ENCODE results near the gene ZNF688. TPM values are rescaled to one million over a fixed set of nuclear protein-coding genes. Genes with fewer than 3 reads are reported as not detected.
"Not testable (repeated sequence)": the region's sequence is repeated elsewhere in the genome, so short reads cannot be mapped to it uniquely, and the experiment has no call there.

Gene ZNF688
- total and polyA plus RNA-seq, 2 of the 13 experiments (the other 11 are each of a cell fraction or from before 2014, with no cell fraction given) = 2.4 to 5.4 TPM

GRCh38 chr16:30540916-30541464, 30.5 kb downstream of the ZNF688 start (continued):
- TF ChIP-seq PHF21A (CRISPR knock-in tag; IDR thresholded peaks at IDR 0.05) = peak; percentile 96
- peak; percentile 91 for TF ChIP-seq ZNF292 (CRISPR knock-in tag; IDR thresholded peaks at IDR 0.05; ENCODE audit: borderline replicate concordance, low read depth)
- TF ChIP-seq ONECUT2 (CRISPR knock-in tag; IDR thresholded peaks at IDR 0.05) = peak; percentile 65
- peak; percentile 44; the same call in 1 of the 2 replicates for TF ChIP-seq ZNF761 (CRISPR knock-in tag; conservative IDR thresholded peaks at IDR 0.05)
- TF ChIP-seq, protein P1, sequence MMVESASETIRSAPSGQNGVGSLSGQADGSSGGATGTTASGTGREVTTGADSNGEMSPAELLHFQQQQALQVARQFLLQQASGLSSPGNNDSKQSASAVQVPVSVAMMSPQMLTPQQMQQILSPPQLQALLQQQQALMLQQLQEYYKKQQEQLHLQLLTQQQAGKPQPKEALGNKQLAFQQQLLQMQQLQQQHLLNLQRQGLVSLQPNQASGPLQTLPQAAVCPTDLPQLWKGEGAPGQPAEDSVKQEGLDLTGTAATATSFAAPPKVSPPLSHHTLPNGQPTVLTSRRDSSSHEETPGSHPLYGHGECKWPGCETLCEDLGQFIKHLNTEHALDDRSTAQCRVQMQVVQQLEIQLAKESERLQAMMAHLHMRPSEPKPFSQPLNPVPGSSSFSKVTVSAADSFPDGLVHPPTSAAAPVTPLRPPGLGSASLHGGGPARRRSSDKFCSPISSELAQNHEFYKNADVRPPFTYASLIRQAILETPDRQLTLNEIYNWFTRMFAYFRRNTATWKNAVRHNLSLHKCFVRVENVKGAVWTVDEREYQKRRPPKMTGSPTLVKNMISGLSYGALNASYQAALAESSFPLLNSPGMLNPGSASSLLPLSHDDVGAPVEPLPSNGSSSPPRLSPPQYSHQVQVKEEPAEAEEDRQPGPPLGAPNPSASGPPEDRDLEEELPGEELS (CRISPR knock-in tag; IDR thresholded peaks at IDR 0.05) = peak; percentile 83
- TF ChIP-seq ZHX2 (IDR thresholded peaks at IDR 0.05; ENCODE audit: low read depth) = peak; percentile 46; the same call in 1 of the 2 replicates
- not testable (repeated sequence) for TF ChIP-seq ZHX2 (CRISPR knock-in tag; IDR thresholded peaks at IDR 0.05; ENCODE audit: borderline replicate concordance); FOXP1 (IDR thresholded peaks at IDR 0.05)
- TF ChIP-seq ZSCAN31 (CRISPR knock-in tag; IDR thresholded peaks at IDR 0.05; ENCODE audit: low read depth) = peak; percentile 47; the same call in 1 of the 2 replicates
- peak; percentile 20; the same call in 1 of the 2 replicates for TF ChIP-seq STAG1 (CRISPR knock-in tag; IDR thresholded peaks at IDR 0.05)
- TF ChIP-seq FOXP1 (CRISPR knock-in tag; IDR thresholded peaks at IDR 0.05) = peak; percentile 66; the same call in 1 of the 2 replicates
- TF ChIP-seq FOXO1 (CRISPR knock-in tag; IDR thresholded peaks at IDR 0.05) = peak; percentile 31; the same call in 1 of the 2 replicates
- TF ChIP-seq PAXIP1 (CRISPR knock-in tag; conservative IDR thresholded peaks at IDR 0.05) = peak; percentile 96
- peak; percentile 80 for TF ChIP-seq CAMTA2 (CRISPR knock-in tag; IDR thresholded peaks at IDR 0.05; ENCODE audit: borderline replicate concordance)
- TF ChIP-seq ZFX (CRISPR knock-in tag; IDR thresholded peaks at IDR 0.05; ENCODE audit: low read depth) = peak; percentile 58; the same call in 1 of the 2 replicates
- TF ChIP-seq TOE1 (CRISPR knock-in tag; IDR thresholded peaks at IDR 0.05) = peak; percentile 87; the same call in 1 of the 2 replicates
- 0 out of 2 replicates have a peak, but pooled peaks have one; percentile 35 for TF ChIP-seq ZBTB46 (CRISPR knock-in tag; IDR thresholded peaks at IDR 0.05; ENCODE audit: borderline replicate concordance)

All from HepG2 (cell line).